Nephron progenitor cell (in vitro differentiated cells): ENCODE measurements around the gene YWHAB.

Experiments
- DNase-seq: peaks from one replicate; pipeline ENCODE4 v3.0.0; 2021
- H3K27ac Mint-ChIP-seq: 2 replicates; pipeline ENCODE4 v1.8.0; 2021; ENCODE audit warnings: mild to moderate bottlenecking, moderate library complexity, mixed read lengths
- H3K27me3 Mint-ChIP-seq: 2 replicates; pipeline ENCODE4 v1.8.0; 2021; ENCODE audit warnings: mild to moderate bottlenecking, low read depth, mixed read lengths; ENCODE audit not compliant: poor library complexity
- H3K36me3 Mint-ChIP-seq: 2 replicates; pipeline ENCODE4 v1.8.0; 2021; ENCODE audit warnings: low read depth, mixed read lengths
- H3K4me1 Mint-ChIP-seq: 2 replicates; pipeline ENCODE4 v1.8.0; 2021; ENCODE audit warnings: mixed read lengths
- H3K4me3 Mint-ChIP-seq: 2 replicates; pipeline ENCODE4 v1.8.0; 2021; ENCODE audit warnings: mild to moderate bottlenecking, moderate library complexity, mixed read lengths
- H3K9me3 Mint-ChIP-seq: 2 replicates; pipeline ENCODE4 v1.8.0; 2021; ENCODE audit warnings: mild to moderate bottlenecking, moderate library complexity, mixed read lengths
- TF ChIP-seq, protein P1 (sequence below): fragments of 200-600 bp; sonication (generic); IDR thresholded peaks from 2 replicates; pipeline ENCODE4 v1.5.0; 2021; ENCODE audit warnings: antibody characterized with exemption

YWHAB gene

GRCh38 chr20:44883214-44883902, 2.1 kb upstream of the YWHAB start:
- Mint-ChIP-seq H3K4me1 (peaks cover 37% of the 10 kb centered on the region), H3K36me3 (no peaks in the 10 kb centered on the region), H3K27me3 (peaks cover 35% of the 10 kb centered on the region), H3K4me3 (no peak overlapping the region), H3K9me3 (no peaks in the 10 kb centered on the region), H3K27ac (no peak overlapping the region)
- no peak for DNase-seq
- TF ChIP-seq, protein P1, sequence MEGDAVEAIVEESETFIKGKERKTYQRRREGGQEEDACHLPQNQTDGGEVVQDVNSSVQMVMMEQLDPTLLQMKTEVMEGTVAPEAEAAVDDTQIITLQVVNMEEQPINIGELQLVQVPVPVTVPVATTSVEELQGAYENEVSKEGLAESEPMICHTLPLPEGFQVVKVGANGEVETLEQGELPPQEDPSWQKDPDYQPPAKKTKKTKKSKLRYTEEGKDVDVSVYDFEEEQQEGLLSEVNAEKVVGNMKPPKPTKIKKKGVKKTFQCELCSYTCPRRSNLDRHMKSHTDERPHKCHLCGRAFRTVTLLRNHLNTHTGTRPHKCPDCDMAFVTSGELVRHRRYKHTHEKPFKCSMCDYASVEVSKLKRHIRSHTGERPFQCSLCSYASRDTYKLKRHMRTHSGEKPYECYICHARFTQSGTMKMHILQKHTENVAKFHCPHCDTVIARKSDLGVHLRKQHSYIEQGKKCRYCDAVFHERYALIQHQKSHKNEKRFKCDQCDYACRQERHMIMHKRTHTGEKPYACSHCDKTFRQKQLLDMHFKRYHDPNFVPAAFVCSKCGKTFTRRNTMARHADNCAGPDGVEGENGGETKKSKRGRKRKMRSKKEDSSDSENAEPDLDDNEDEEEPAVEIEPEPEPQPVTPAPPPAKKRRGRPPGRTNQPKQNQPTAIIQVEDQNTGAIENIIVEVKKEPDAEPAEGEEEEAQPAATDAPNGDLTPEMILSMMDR: no peak

DNA sequence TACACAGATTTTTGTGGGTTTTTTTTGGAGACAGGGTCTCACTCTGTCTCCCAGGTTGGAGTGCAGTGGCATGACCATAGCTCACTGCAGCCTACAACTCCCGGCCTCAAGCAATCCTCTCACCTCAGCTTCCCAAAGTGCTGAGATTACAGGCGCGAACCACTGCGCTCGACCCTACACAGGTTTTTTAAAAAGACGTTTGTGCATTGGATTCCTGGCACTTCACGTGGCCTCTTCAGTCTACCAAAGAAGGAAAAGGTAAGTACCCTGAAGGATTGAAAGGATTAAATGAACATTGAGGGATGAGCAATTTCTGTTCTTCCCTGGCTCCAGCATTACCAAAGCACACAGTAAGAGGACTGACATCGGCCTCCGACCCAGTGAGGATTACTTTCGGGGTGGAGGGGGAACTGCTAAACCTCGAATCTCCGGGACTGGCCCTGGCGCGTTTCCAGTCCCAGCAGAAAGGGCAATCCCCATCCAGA, 556 bp upstream of the YWHAB start:
- Mint-ChIP-seq H3K36me3 (peaks cover 6% of the 10 kb centered on the region), H3K27me3 (peaks cover 28% of the 10 kb centered on the region), H3K4me1 (peaks cover 47% of the 10 kb centered on the region), H3K9me3 (no peaks in the 10 kb centered on the region), H3K4me3 (peak overlapping the region; percentile 85), H3K27ac (peak overlapping the region; percentile 51)
- DNase-seq: no peak
- TF ChIP-seq, protein P1: no peak

GRCh38 chr20:44886266-44886651, 754 bp downstream of the YWHAB start:
- peak overlapping the region; percentile 44 for H3K27ac Mint-ChIP-seq
- TF ChIP-seq, protein P1: no peak
- no peak for DNase-seq
- peaks cover 47% of the 10 kb centered on the region for H3K4me1 Mint-ChIP-seq
- H3K4me3 Mint-ChIP-seq: peak overlapping the region; percentile 96
- H3K9me3 Mint-ChIP-seq: no peaks in the 10 kb centered on the region
- H3K27me3 Mint-ChIP-seq: peaks cover 18% of the 10 kb centered on the region
- peaks cover 6% of the 10 kb centered on the region for H3K36me3 Mint-ChIP-seq

DNA sequence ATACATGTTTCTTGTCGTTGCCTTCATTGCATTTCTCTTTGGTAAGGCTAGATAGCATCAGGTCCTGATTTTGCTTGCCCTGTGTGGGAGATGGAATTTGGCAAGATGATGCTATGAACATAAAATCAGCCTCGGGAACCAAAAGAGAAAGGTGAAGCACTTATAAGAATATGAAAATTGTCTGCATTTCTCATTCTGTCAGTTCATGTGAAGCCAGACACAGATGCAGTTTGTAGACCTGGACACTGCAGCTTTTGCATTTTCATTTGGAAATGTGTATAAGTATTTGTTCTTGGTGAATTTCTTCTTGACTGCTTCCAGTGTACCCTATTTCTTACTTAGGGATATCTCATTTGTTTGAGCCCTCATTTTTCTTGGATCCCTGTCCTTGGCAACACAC, 1.3 kb downstream of the YWHAB start:
- H3K9me3 Mint-ChIP-seq: no peaks in the 10 kb centered on the region
- no peak overlapping the region for H3K27ac Mint-ChIP-seq
- no peak for DNase-seq
- TF ChIP-seq, protein P1: no peak
- H3K36me3 Mint-ChIP-seq: peaks cover 12% of the 10 kb centered on the region
- H3K4me1 Mint-ChIP-seq: peaks cover 47% of the 10 kb centered on the region
- peak overlapping the region; percentile 96 for H3K4me3 Mint-ChIP-seq
- H3K27me3 Mint-ChIP-seq: peaks cover 12% of the 10 kb centered on the region

DNA sequence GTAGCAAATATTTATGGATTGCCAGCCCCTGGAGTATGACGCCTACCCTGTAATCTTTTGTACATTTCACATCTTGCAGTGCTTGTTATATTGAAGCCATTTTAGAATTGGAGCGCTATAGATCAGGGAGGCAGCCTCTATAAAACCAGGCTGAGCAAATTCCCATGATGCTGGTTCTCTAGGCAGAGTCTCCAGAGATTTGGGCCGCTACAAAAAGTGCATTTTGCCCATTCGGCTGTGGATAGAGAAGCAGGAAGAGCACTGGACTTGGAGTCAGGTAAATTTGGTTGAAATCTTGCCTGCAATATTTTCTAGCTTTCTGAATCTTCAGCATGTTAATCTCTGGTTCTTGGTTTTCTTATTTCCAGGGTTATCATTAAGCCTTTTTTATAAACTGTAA, 2.0 kb downstream of the YWHAB start:
- Mint-ChIP-seq H3K9me3 (no peaks in the 10 kb centered on the region), H3K27ac (no peak overlapping the region), H3K4me1 (peaks cover 47% of the 10 kb centered on the region), H3K36me3 (peaks cover 17% of the 10 kb centered on the region), H3K4me3 (peak overlapping the region; percentile 96), H3K27me3 (peaks cover 11% of the 10 kb centered on the region)
- TF ChIP-seq, protein P1: no peak
- no peak for DNase-seq
